Stomach (tissue), 9 donors: ENCODE measurements around the gene PROM2. TPM values are rescaled to one million over a fixed set of nuclear protein-coding genes. Genes with fewer than 3 reads are reported as not detected.

Experiments used
- DNase-seq, 2 donors: peaks; one replicate each; pipeline versions ENCODE4 v3.0.0 to v3.0.0-alpha.2; 2013 to 2019
- H3K27ac ChIP-seq, 5 donors: fragments of 200-600 bp in 4 of 5; sonication (generic) in 4 of 5; one replicate each; pipeline ENCODE4 v1.5.1; 2013 to 2019; ENCODE audit warnings: mild to moderate bottlenecking in 1 of 5, moderate library complexity in 1 of 5
- H3K27me3 ChIP-seq, 3 donors: fragments of 200-600 bp; sonication (generic); one replicate each; pipeline ENCODE4 v1.5.1; 2017 to 2019; ENCODE audit warnings: mixed run types in 1 of 3
- H3K36me3 ChIP-seq, 4 donors: fragments of 200-600 bp; sonication (generic); 1 replicate in 3 of 4; 2 replicates in 1 of 4; pipeline ENCODE4 v1.5.1; 2016 to 2019
- H3K4me1 ChIP-seq, 4 donors: fragments of 200-600 bp; sonication (generic); one replicate each; pipeline ENCODE4 v1.5.1; 2016 to 2019
- H3K4me3 ChIP-seq, 4 donors: fragments of 200-600 bp; sonication (generic) in 3 of 4; one replicate each; pipeline ENCODE4 v1.5.1; 2016 to 2019; ENCODE audit warnings: mild to moderate bottlenecking in 1 of 4
- H3K9me3 ChIP-seq, 4 donors: fragments of 200-600 bp; sonication (generic); one replicate each; pipeline ENCODE4 v1.5.1; 2016 to 2019
- CTCF ChIP-seq, 7 experiments: fragments of 450-650 bp in 4 of 7; fragments of 200-600 bp in 3 of 7; sonication (generic) in 3 of 7; IDR thresholded peaks; one replicate each; pipeline ENCODE4 v1.5.1; 2016 to 2019; ENCODE audit warnings: antibody characterized with exemption in 7 of 7, control low read depth in 2 of 7, mild to moderate bottlenecking in 1 of 7
- EP300 ChIP-seq: sonication (generic); formaldehyde crosslinking; IDR thresholded peaks from one replicate; pipeline ENCODE4 v1.6.1; 2017; ENCODE audit warnings: antibody characterized with exemption
- POLR2A ChIP-seq, 4 donors: fragments of 450-650 bp; IDR thresholded peaks; one replicate each; pipeline ENCODE4 v1.6.1; 2016; ENCODE audit warnings: antibody characterized with exemption in 4 of 4, control low read depth in 2 of 4, mild to moderate bottlenecking in 1 of 4, moderate library complexity in 1 of 4
- POLR2AphosphoS5 ChIP-seq, 3 donors: sonication (generic); formaldehyde crosslinking; IDR thresholded peaks; one replicate each; pipeline ENCODE4 v1.6.1; 2016; ENCODE audit warnings: antibody characterized with exemption in 3 of 3
- WGBS, 5 donors: extraction: QIAGEN DNeasy Blood & Tissue Kit in 3 of 5; methylation state at CpG; one replicate each; pipeline versions ENCODE4 v1.1.5 to v1.1.7; 2013 to 2018; 5-methylcytosine and 5-hydroxymethylcytosine counted together
- intact Hi-C: fragments of 100-400 bp; cut with DNase I; formaldehyde crosslinking; loops from one replicate; pipeline ENCODE4 v1.15.1; 2023; ENCODE audit warnings: low total_unique reads
- polyA plus RNA-seq, 3 donors: library from polyadenylated mRNA; stranded (reverse); fragments of 200-250 nt; gene quantifications; one replicate each; pipeline ENCODE4 v1.2.3, GENCODE V29; 2013
- total RNA-seq, 5 donors: library from RNA; depleted of rRNA; stranded (reverse); fragments of >200 nt; gene quantifications; one replicate each; pipeline versions ENCODE4 v1.1.0 to v1.2.3, GENCODE V29; 2014 to 2016
- donor health status: healthy with polysubstance abuse.
- donor health status: Bipolar disorder and iron deficiency.
- donor health status: healthy.

PROM2 gene
- total and polyA plus RNA-seq, 8 donors: 6.0 to 370 (median 27.9) TPM

GRCh38 chr2:95276888-95277245 is 2.6 kb downstream of the PROM2 start:
- peak overlapping the region; percentile 78 to 91 (median 85) for H3K27ac ChIP-seq
- H3K36me3 ChIP-seq: peaks cover 6 to 27% (median 15%) of the 10 kb centered on the region in 4 donors
- intact Hi-C loops: no loop called here
- no peak for DNase-seq
- no peaks in the 10 kb centered on the region for H3K9me3 ChIP-seq
- TF ChIP-seq POLR2A (IDR thresholded peaks at IDR 0.05) (no peak), POLR2AphosphoS5 (IDR thresholded peaks at IDR 0.05) (no peak), CTCF (IDR thresholded peaks at IDR 0.05) (no peak), EP300 (no peak)
- 76 to 87% (median 81%) methylated on average over 6 to 9 of the region's 9 CpGs for WGBS, 5 donors
- peaks cover 20 to 40% (median 33%) of the 10 kb centered on the region in 4 donors for H3K4me1 ChIP-seq
- no peaks in the 10 kb centered on the region for H3K27me3 ChIP-seq
- H3K4me3 ChIP-seq: peak overlapping the region in 2 of 4 donors; percentile 6 to 18

GRCh38 chr2:95277246-95277906 is 3.1 kb downstream of the PROM2 start:
- WGBS, 5 donors: 24 to 54% (median 41%) methylated on average over 6 to 11 of the region's 11 CpGs
- H3K4me1 ChIP-seq: peaks cover 20 to 40% (median 33%) of the 10 kb centered on the region in 4 donors
- H3K27me3 ChIP-seq: no peaks in the 10 kb centered on the region
- DNase-seq: peak; percentile 79 to 84
- peak in 1 of 3 donors; percentile 40 for TF ChIP-seq POLR2AphosphoS5 (IDR thresholded peaks at IDR 0.05)
- no peak for TF ChIP-seq POLR2A (IDR thresholded peaks at IDR 0.05)
- no peak for TF ChIP-seq EP300
- peak in 4 of 7 experiments; percentile 9 to 33 (median 21) for TF ChIP-seq CTCF (IDR thresholded peaks at IDR 0.05)
- peak overlapping the region in 2 of 4 donors; percentile 6 to 18 for H3K4me3 ChIP-seq
- H3K36me3 ChIP-seq: peaks cover 6 to 32% (median 20%) of the 10 kb centered on the region in 4 donors
- H3K27ac ChIP-seq: peak overlapping the region; percentile 78 to 91 (median 85)
- intact Hi-C loops: no loop called here
- H3K9me3 ChIP-seq: no peaks in the 10 kb centered on the region

GRCh38 chr2:95278051-95278471 is 3.8 kb downstream of the PROM2 start:
- intact Hi-C loops: no loop called here
- 90 to 97% (median 94%) methylated on average over 6 to 7 of the region's 7 CpGs for WGBS, 5 donors
- TF ChIP-seq EP300 (no peak), POLR2AphosphoS5 (IDR thresholded peaks at IDR 0.05) (no peak), POLR2A (IDR thresholded peaks at IDR 0.05) (no peak), CTCF (IDR thresholded peaks at IDR 0.05) (no peak)
- H3K9me3 ChIP-seq: no peaks in the 10 kb centered on the region
- H3K4me3 ChIP-seq: no peak overlapping the region
- H3K4me1 ChIP-seq: peaks cover 20 to 40% (median 33%) of the 10 kb centered on the region in 4 donors
- peak overlapping the region in 3 of 5 donors; percentile 19 to 86 (median 46) for H3K27ac ChIP-seq
- H3K27me3 ChIP-seq: no peaks in the 10 kb centered on the region
- H3K36me3 ChIP-seq: peaks cover 6 to 39% (median 27%) of the 10 kb centered on the region in 4 donors
- DNase-seq: no peak

- no peak for TF ChIP-seq CTCF (IDR thresholded peaks at IDR 0.05)
- TF ChIP-seq EP300: no peak
- TF ChIP-seq POLR2A (IDR thresholded peaks at IDR 0.05): no peak
- no peak for TF ChIP-seq POLR2AphosphoS5 (IDR thresholded peaks at IDR 0.05)
- no peak overlapping the region for H3K27ac ChIP-seq
- WGBS, 5 donors: 92 to 98% (median 96%) methylated on average over 9 to 12 of the region's 12 CpGs
- peaks cover 6 to 44% (median 34%) of the 10 kb centered on the region in 4 donors for H3K36me3 ChIP-seq
- no peaks in the 10 kb centered on the region for H3K9me3 ChIP-seq
- H3K27me3 ChIP-seq: no peaks in the 10 kb centered on the region
- H3K4me1 ChIP-seq: peaks cover 17 to 35% (median 30%) of the 10 kb centered on the region in 4 donors
- no peak overlapping the region for H3K4me3 ChIP-seq
- intact Hi-C loops: no loop called here
- DNase-seq: no peak
Measured at GRCh38 chr2:95278637-95279225, 4.5 kb downstream of the PROM2 start.
